ENCODE measurements around the gene MAPKBP1. TPM values are rescaled to one million over a fixed set of nuclear protein-coding genes. Genes with fewer than 3 reads are reported as not detected.

Gene MAPKBP1
- total RNA-seq, 1 experiment from 2014 or later, result 14.5 TPM

DNA sequence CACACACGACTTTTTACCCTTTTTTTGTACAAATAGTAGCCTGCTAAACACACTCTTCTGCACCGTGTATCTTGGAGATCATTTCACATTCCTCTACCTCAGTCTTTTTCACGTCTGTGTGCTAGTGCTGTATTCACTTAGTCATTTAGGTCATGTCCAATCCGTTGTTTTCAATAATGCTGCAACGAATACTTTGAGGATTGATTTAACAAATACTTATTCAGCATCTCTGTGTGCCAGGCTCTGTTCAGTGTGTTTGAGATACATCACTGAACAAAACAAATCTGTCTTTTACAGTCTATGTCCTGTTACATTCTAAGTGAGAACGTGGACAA is 54.5 kb downstream of the MAPKBP1 start:
- H3K27me3 Mint-ChIP-seq (ENCODE audit: low read depth), result no peaks in the 10 kb centered on the region
- H3K27ac Mint-ChIP-seq, result no peak overlapping the region
- H3K4me1 Mint-ChIP-seq, result peaks cover 7% of the 10 kb centered on the region
- peak overlapping the region; percentile 92 for H3K4me3 Mint-ChIP-seq
- no peak for ATAC-seq
- ChIA-PET CTCF (interaction anchor here (1.9 to 3.9 kb wide), 2 partner anchors 55 to 225 kb away, joined by 8 to 56 read pairs; partner anchors contain the start of gene MAPKBP1), POLR2A (interaction anchor here (3.5 kb wide), 1 partner anchor 54 kb away, joined by 15 read pairs; the partner anchor contains the start of gene MAPKBP1)
- peaks cover 2% of the 10 kb centered on the region; the same call in 1 of the 2 replicates for H3K36me3 Mint-ChIP-seq
- DNase-seq (ENCODE audit: low spot score), result no peak
- H3K9me3 Mint-ChIP-seq, result no peaks in the 10 kb centered on the region
- TF ChIP-seq, protein P1, sequence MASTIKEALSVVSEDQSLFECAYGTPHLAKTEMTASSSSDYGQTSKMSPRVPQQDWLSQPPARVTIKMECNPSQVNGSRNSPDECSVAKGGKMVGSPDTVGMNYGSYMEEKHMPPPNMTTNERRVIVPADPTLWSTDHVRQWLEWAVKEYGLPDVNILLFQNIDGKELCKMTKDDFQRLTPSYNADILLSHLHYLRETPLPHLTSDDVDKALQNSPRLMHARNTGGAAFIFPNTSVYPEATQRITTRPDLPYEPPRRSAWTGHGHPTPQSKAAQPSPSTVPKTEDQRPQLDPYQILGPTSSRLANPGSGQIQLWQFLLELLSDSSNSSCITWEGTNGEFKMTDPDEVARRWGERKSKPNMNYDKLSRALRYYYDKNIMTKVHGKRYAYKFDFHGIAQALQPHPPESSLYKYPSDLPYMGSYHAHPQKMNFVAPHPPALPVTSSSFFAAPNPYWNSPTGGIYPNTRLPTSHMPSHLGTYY (CRISPR knock-in tag; IDR thresholded peaks at IDR 0.05), result no peak
- TF ChIP-seq SMAD3 (CRISPR knock-in tag; IDR thresholded peaks at IDR 0.05; ENCODE audit: borderline replicate concordance), result no peak
- TF ChIP-seq, protein P2, sequence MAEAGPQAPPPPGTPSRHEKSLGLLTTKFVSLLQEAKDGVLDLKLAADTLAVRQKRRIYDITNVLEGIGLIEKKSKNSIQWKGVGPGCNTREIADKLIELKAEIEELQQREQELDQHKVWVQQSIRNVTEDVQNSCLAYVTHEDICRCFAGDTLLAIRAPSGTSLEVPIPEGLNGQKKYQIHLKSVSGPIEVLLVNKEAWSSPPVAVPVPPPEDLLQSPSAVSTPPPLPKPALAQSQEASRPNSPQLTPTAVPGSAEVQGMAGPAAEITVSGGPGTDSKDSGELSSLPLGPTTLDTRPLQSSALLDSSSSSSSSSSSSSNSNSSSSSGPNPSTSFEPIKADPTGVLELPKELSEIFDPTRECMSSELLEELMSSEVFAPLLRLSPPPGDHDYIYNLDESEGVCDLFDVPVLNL (CRISPR knock-in tag; IDR thresholded peaks at IDR 0.05; ENCODE audit: borderline replicate concordance, low read depth), result no peak
- no peak for TF ChIP-seq NR3C1 (CRISPR knock-in tag; conservative IDR thresholded peaks at IDR 0.05; ENCODE audit: low read depth)
- TF ChIP-seq NFE2L1 (CRISPR knock-in tag; IDR thresholded peaks at IDR 0.05), result no peak
- no peak for TF ChIP-seq ATF1 (CRISPR knock-in tag; IDR thresholded peaks at IDR 0.05)

DNA sequence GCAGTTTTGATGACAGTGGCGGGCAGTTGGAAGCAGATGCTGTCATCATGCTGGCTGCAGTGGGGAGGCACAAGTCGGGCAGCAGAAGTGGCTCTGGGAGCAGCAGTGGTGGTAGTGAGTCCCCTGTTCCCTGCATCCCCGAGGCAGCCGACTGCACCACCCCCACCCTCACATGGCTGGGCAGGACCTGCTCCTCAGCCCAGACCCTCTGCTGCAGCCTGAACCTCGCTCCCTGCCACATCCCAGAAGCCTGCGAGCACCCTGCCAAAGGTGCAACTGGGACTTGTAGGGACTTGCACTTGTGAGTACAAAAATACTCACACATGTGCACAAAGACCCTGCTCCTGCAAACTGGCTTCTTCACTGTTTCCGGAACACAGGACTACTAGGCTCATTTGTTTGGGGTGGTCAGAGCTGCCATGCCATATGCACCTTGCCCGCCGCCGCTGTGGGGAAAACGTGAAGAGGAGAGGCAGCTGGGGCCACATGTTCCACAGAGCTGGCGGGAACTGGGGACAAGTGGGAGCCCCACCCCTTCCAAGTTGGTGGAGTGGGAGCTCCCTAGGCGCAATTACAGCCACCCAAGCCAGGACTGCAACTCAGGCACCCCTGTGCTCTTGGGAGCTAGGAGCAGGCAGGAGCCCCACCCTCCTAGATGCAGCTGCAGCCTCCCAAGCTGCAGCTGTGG is 55.8 kb downstream of the MAPKBP1 start:
- TF ChIP-seq, protein P3, sequence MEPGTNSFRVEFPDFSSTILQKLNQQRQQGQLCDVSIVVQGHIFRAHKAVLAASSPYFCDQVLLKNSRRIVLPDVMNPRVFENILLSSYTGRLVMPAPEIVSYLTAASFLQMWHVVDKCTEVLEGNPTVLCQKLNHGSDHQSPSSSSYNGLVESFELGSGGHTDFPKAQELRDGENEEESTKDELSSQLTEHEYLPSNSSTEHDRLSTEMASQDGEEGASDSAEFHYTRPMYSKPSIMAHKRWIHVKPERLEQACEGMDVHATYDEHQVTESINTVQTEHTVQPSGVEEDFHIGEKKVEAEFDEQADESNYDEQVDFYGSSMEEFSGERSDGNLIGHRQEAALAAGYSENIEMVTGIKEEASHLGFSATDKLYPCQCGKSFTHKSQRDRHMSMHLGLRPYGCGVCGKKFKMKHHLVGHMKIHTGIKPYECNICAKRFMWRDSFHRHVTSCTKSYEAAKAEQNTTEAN (CRISPR knock-in tag; IDR thresholded peaks at IDR 0.05), result no peak
- TF ChIP-seq ZNF396 (CRISPR knock-in tag; IDR thresholded peaks at IDR 0.05; ENCODE audit: borderline replicate concordance), result no peak
- TF ChIP-seq ZNF423 (CRISPR knock-in tag; IDR thresholded peaks at IDR 0.05), result no peak
- TF ChIP-seq, protein P4, sequence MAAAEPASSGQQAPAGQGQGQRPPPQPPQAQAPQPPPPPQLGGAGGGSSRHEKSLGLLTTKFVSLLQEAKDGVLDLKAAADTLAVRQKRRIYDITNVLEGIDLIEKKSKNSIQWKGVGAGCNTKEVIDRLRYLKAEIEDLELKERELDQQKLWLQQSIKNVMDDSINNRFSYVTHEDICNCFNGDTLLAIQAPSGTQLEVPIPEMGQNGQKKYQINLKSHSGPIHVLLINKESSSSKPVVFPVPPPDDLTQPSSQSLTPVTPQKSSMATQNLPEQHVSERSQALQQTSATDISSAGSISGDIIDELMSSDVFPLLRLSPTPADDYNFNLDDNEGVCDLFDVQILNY (CRISPR knock-in tag; IDR thresholded peaks at IDR 0.05), result no peak
- TF ChIP-seq, protein P5, sequence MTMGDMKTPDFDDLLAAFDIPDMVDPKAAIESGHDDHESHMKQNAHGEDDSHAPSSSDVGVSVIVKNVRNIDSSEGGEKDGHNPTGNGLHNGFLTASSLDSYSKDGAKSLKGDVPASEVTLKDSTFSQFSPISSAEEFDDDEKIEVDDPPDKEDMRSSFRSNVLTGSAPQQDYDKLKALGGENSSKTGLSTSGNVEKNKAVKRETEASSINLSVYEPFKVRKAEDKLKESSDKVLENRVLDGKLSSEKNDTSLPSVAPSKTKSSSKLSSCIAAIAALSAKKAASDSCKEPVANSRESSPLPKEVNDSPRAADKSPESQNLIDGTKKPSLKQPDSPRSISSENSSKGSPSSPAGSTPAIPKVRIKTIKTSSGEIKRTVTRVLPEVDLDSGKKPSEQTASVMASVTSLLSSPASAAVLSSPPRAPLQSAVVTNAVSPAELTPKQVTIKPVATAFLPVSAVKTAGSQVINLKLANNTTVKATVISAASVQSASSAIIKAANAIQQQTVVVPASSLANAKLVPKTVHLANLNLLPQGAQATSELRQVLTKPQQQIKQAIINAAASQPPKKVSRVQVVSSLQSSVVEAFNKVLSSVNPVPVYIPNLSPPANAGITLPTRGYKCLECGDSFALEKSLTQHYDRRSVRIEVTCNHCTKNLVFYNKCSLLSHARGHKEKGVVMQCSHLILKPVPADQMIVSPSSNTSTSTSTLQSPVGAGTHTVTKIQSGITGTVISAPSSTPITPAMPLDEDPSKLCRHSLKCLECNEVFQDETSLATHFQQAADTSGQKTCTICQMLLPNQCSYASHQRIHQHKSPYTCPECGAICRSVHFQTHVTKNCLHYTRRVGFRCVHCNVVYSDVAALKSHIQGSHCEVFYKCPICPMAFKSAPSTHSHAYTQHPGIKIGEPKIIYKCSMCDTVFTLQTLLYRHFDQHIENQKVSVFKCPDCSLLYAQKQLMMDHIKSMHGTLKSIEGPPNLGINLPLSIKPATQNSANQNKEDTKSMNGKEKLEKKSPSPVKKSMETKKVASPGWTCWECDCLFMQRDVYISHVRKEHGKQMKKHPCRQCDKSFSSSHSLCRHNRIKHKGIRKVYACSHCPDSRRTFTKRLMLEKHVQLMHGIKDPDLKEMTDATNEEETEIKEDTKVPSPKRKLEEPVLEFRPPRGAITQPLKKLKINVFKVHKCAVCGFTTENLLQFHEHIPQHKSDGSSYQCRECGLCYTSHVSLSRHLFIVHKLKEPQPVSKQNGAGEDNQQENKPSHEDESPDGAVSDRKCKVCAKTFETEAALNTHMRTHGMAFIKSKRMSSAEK (CRISPR knock-in tag; IDR thresholded peaks at IDR 0.05; ENCODE audit: borderline replicate concordance), result no peak
- TF ChIP-seq, protein P6, sequence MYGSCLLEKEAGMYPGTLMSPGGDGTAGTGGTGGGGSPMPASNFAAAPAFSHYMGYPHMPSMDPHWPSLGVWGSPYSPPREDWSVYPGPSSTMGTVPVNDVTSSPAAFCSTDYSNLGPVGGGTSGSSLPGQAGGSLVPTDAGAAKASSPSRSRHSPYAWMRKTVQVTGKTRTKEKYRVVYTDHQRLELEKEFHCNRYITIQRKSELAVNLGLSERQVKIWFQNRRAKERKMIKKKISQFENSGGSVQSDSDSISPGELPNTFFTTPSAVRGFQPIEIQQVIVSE (CRISPR knock-in tag; IDR thresholded peaks at IDR 0.05; ENCODE audit: borderline replicate concordance), result no peak
- no peak for TF ChIP-seq ETV6 (CRISPR knock-in tag; IDR thresholded peaks at IDR 0.05)
- TF ChIP-seq, protein P7, sequence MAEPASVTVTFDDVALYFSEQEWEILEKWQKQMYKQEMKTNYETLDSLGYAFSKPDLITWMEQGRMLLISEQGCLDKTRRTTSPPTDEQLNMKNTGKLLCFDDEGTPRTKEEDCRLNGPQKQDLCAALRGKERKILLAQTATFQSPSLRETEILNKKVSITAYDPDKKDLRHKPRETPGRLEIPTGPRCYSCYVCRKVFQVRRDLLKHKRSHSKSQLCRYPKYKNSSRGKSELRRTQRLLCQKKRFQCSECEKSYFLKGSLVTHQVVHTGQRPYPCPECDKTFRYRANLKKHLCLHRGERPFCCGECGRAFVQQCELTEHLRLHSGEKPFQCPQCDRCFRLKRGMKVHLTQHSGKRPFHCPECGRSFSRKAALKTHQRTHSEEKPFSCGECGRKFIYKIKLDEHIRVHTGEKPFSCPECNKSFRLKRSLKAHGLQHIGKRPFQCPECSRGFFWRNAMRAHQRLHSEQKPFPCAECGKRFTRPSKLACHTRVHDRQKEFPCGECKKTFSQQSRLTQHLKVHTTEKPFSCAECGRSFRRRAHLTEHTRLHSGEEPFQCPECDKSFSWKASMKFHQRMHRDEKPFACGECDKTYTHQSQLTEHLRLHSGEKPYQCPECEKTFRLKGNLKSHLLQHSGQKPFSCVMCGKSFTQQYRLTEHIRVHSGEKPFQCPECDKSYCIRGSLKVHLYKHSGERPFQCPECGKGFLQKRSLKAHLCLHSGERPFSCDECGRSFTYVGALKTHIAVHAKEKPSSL (CRISPR knock-in tag; conservative IDR thresholded peaks at IDR 0.05), result no peak
- TF ChIP-seq, protein P8, sequence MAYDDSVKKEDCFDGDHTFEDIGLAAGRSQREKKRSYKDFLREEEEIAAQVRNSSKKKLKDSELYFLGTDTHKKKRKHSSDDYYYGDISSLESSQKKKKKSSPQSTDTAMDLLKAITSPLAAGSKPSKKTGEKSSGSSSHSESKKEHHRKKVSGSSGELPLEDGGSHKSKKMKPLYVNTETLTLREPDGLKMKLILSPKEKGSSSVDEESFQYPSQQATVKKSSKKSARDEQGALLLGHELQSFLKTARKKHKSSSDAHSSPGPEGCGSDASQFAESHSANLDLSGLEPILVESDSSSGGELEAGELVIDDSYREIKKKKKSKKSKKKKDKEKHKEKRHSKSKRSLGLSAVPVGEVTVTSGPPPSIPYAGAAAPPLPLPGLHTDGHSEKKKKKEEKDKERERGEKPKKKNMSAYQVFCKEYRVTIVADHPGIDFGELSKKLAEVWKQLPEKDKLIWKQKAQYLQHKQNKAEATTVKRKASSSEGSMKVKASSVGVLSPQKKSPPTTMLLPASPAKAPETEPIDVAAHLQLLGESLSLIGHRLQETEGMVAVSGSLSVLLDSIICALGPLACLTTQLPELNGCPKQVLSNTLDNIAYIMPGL (CRISPR knock-in tag; IDR thresholded peaks at IDR 0.05), result no peak
- TF ChIP-seq JUN (CRISPR knock-in tag; IDR thresholded peaks at IDR 0.05), result no peak
- TF ChIP-seq, protein P9, sequence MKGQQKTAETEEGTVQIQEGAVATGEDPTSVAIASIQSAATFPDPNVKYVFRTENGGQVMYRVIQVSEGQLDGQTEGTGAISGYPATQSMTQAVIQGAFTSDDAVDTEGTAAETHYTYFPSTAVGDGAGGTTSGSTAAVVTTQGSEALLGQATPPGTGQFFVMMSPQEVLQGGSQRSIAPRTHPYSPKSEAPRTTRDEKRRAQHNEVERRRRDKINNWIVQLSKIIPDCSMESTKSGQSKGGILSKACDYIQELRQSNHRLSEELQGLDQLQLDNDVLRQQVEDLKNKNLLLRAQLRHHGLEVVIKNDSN (CRISPR knock-in tag; IDR thresholded peaks at IDR 0.05), result no peak
- no peak for TF ChIP-seq OVOL2 (CRISPR knock-in tag; IDR thresholded peaks at IDR 0.05; ENCODE audit: borderline replicate concordance)
- TF ChIP-seq GTF2I (CRISPR knock-in tag; conservative IDR thresholded peaks at IDR 0.05), result no peak
- DNase-seq (ENCODE audit: low spot score) (no peak), ATAC-seq (no peak)
- Mint-ChIP-seq H3K4me1 (peaks cover 7% of the 10 kb centered on the region), H3K27ac (no peak overlapping the region), H3K4me3 (no peak overlapping the region), H3K27me3 (ENCODE audit: low read depth) (no peaks in the 10 kb centered on the region), H3K9me3 (no peaks in the 10 kb centered on the region), H3K36me3 (peaks cover 2% of the 10 kb centered on the region; the same call in 1 of the 2 replicates)
- ChIA-PET CTCF (interaction anchor here (0.8 kb wide), 1 partner anchor 75 kb away, joined by 3 read pairs; no protein-coding TSS in a partner anchor), POLR2A (no interaction called here)

Measured in WTC11 (cell line).